ENCODE measurements around the gene PCSK4. TPM values are rescaled to one million over a fixed set of nuclear protein-coding genes. Genes with fewer than 3 reads are reported as not detected.

The PCSK4 gene
- total and polyA plus RNA-seq, 10 of the 15 experiments (the other 5 are each of a cell fraction or from before 2014, with no cell fraction given): 0.27 to 0.99 (median 0.40) TPM; not detected in 3

- peak; percentile 98 for TF ChIP-seq PKNOX1 (IDR thresholded peaks at IDR 0.05)
- no peak for TF ChIP-seq MYB (IDR thresholded peaks at IDR 0.05; ENCODE audit: borderline replicate concordance, low read depth, low read length)
- TF ChIP-seq SPI1 (IDR thresholded peaks at IDR 0.05; ENCODE audit: borderline replicate concordance, insufficient read depth, low read depth, low read length): peak; percentile 38; the same call in 1 of the 2 replicates
- peak; percentile 53; the same call in 1 of the 2 replicates for TF ChIP-seq ZSCAN29 (IDR thresholded peaks at IDR 0.05)
- TF ChIP-seq ASH2L (IDR thresholded peaks at IDR 0.05; ENCODE audit: borderline replicate concordance, low read depth): no peak
- TF ChIP-seq ZNF622 (IDR thresholded peaks at IDR 0.05): no peak
- no peak for TF ChIP-seq NFYB (IDR thresholded peaks at IDR 0.05; ENCODE audit: insufficient read depth, low read depth, low read length)
- TF ChIP-seq ZBTB11 (CRISPR knock-in tag; IDR thresholded peaks at IDR 0.05): no peak; the same call in none of the 2 replicates
- TF ChIP-seq SUZ12 (IDR thresholded peaks at IDR 0.05; ENCODE audit: unreplicated experiment): no peak
- TF ChIP-seq ZNF24 (IDR thresholded peaks at IDR 0.05): peak; percentile 70; the same call in 1 of the 2 replicates
- TF ChIP-seq KDM1A (IDR thresholded peaks at IDR 0.05; ENCODE audit: borderline replicate concordance): no peak
- peak; percentile 63; the same call in 1 of the 2 replicates for TF ChIP-seq CHD2 (IDR thresholded peaks at IDR 0.05; ENCODE audit: borderline replicate concordance, low read depth, low read length)
- no peak for TF ChIP-seq KAT2A (conservative IDR thresholded peaks at IDR 0.05; ENCODE audit: control insufficient read depth, low read depth, low read length)
- peak; percentile 77 for TF ChIP-seq RB1 (IDR thresholded peaks at IDR 0.05; ENCODE audit: borderline replicate concordance)
- peak; percentile 67 for TF ChIP-seq ELK1 (IDR thresholded peaks at IDR 0.05; ENCODE audit: low read depth, low read length)
- no peak for TF ChIP-seq BCLAF1 (IDR thresholded peaks at IDR 0.05)
- peak in 1 of 2 experiments; percentile 88; a peak in 3 of 4 replicates for TF ChIP-seq BHLHE40 (IDR thresholded peaks at IDR 0.05; ENCODE audit: borderline replicate concordance in 1 of 2, low read depth in 2 of 2, low read length in 1 of 2)
- TF ChIP-seq CHD1 (IDR thresholded peaks at IDR 0.05; ENCODE audit: low read depth, low read length): no peak
- peak; percentile 94 for TF ChIP-seq PML (IDR thresholded peaks at IDR 0.05; ENCODE audit: low read length)
- TF ChIP-seq NFIC (IDR thresholded peaks at IDR 0.05; ENCODE audit: low read depth, low read length): no peak
- no peak for TF ChIP-seq SIX5 (IDR thresholded peaks at IDR 0.05; ENCODE audit: low read depth, low read length, severe bottlenecking)
Observed at GRCh38 chr19:1478934-1479707, 11.0 kb downstream of the PCSK4 start, which contains the start of gene C19orf25 (continued).

Measured in GM12878 (cell line).